OCI-LY1 (cell line): ENCODE data around the gene MPP2.

ENCODE experiments used
- H2AFZ ChIP-seq: fragments of 200-600 bp; sonication (generic), shearing (Covaris generic); 2 replicates; pipeline ENCODE4 v1.6.0; 2014; ENCODE audit warnings: antibody characterized with exemption, mild to moderate bottlenecking, low read length
- H3F3A ChIP-seq: fragments of 200-600 bp; sonication (generic), shearing (Covaris generic); 2 replicates; pipeline ENCODE4 v1.6.0; 2014; ENCODE audit warnings: mild to moderate bottlenecking, antibody characterized with exemption, low read length, moderate library complexity; ENCODE audit not compliant: insufficient read depth
- H3K27ac ChIP-seq: fragments of 200-600 bp; sonication (generic); 2 replicates; pipeline ENCODE4 v1.5.1; 2014; ENCODE audit warnings: low read length, mixed run types, mild to moderate bottlenecking, low read depth; ENCODE audit not compliant: poor library complexity, severe bottlenecking
- H3K27me3 ChIP-seq: fragments of 200-600 bp; sonication (generic); 2 replicates; pipeline ENCODE4 v1.6.0; 2014; ENCODE audit warnings: antibody characterized with exemption, mild to moderate bottlenecking, low read length, moderate library complexity; ENCODE audit not compliant: insufficient read depth
- H3K36me3 ChIP-seq: fragments of 200-600 bp; sonication (generic); 2 replicates; pipeline ENCODE4 v1.6.1; 2014; ENCODE audit warnings: mild to moderate bottlenecking, antibody characterized with exemption, low read length, moderate library complexity, mixed read lengths; ENCODE audit not compliant: insufficient read depth
- H3K4me1 ChIP-seq: fragments of 200-600 bp; sonication (generic); 2 replicates; pipeline ENCODE4 v1.5.1; 2014; ENCODE audit warnings: mild to moderate bottlenecking, low read length, moderate library complexity; ENCODE audit not compliant: insufficient read depth, severe bottlenecking
- H3K4me2 ChIP-seq: fragments of 200-600 bp; sonication (generic), shearing (Covaris generic); 2 replicates; pipeline ENCODE4 v1.6.1; 2014; ENCODE audit warnings: low read length
- H3K4me3 ChIP-seq: fragments of 200-600 bp; sonication (generic); 2 replicates; pipeline ENCODE4 v1.5.1; 2014; ENCODE audit warnings: low read length, low read depth, mild to moderate bottlenecking, mixed read lengths; ENCODE audit not compliant: poor library complexity, severe bottlenecking
- H3K79me2 ChIP-seq: fragments of 200-600 bp; shearing (Covaris generic); 2 replicates; pipeline ENCODE4 v1.6.1; 2016; ENCODE audit warnings: mixed run types, low read length, mixed read lengths; ENCODE audit not compliant: insufficient read depth
- H3K9ac ChIP-seq: fragments of 200-600 bp; sonication (generic), shearing (Covaris generic); 2 replicates; pipeline ENCODE4 v1.6.1; 2014; ENCODE audit warnings: mild to moderate bottlenecking, low read length, mixed read lengths
- H3K9me2 ChIP-seq: fragments of 200-600 bp; sonication (generic), shearing (Covaris generic); 2 replicates; pipeline ENCODE4 v1.6.1; 2014; ENCODE audit warnings: low read depth, mild to moderate bottlenecking, low read length, mixed read lengths
- H3K9me3 ChIP-seq: fragments of 200-600 bp; shearing (Covaris generic); 2 replicates; pipeline ENCODE4 v1.6.1; 2014; ENCODE audit warnings: low read length, mixed read lengths
- H4K20me1 ChIP-seq: fragments of 200-600 bp; sonication (generic), shearing (Covaris generic); 2 replicates; pipeline ENCODE4 v1.6.0; 2016; ENCODE audit warnings: mild to moderate bottlenecking, low read length; ENCODE audit not compliant: insufficient read depth
- EZH2 ChIP-seq: fragments of 200-600 bp; sonication (generic), shearing (Covaris generic); IDR thresholded peaks from 2 replicates; pipeline ENCODE4 v1.8.0; 2017; ENCODE audit warnings: borderline replicate concordance, mixed run types, mild to moderate bottlenecking, antibody characterized with exemption, low read length, moderate library complexity, mixed read lengths
- TF ChIP-seq, protein P1 (sequence below): fragments of 200-600 bp; sonication (generic), shearing (Covaris generic); IDR thresholded peaks from 2 replicates; pipeline ENCODE4 v1.5.1; 2017; ENCODE audit warnings: mild to moderate bottlenecking, antibody characterized with exemption, low read length, moderate library complexity, mixed read lengths

Gene MPP2

DNA sequence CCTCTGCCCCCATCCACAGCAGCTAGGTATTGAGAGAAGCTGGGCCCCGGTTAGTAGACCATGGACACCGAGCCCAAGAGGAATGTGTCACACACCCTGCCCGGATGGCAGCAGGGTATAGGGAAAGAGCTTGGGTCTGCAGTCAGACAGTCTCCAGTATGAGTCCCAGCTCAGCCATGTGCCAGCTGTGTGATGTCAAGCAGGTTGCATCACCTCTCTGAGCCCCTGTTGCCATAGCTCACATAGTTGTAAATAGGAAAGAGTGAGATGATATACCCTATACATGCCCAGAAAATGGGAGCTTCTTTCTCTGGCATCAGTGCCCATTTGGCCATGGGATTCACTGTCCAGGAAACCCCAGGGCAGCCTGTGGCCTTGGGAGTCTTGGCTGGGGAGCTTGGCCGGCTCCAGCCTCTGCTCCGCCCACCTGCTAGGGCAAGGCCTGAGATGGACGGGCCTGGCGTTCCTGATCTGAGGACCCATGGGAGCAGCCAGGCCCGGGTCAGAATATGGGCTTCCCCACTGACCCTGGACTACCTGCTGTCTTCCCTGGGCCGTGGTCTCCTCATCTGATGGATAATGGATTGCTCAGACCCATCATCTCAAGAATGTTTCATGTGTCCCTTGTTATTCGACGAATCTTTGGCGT, 47.1 kb downstream of the MPP2 start:
- Histone ChIP-seq H3K9me3 (no peaks in the 10 kb centered on the region), H3K79me2 (no peaks in the 10 kb centered on the region), H3K27me3 (0 out of 2 replicates have a peak, but pooled peaks cover 7% of the 10 kb centered on the region), H3K27ac (no peak overlapping the region), H3K4me2 (no peak overlapping the region), H3K9me2 (no peaks in the 10 kb centered on the region), H3F3A (no peaks in the 10 kb centered on the region), H3K4me1 (no peaks in the 10 kb centered on the region), H4K20me1 (no peaks in the 10 kb centered on the region), H3K9ac (no peak overlapping the region), H3K4me3 (no peak overlapping the region), H2AFZ (no peak overlapping the region), H3K36me3 (no peaks in the 10 kb centered on the region)
- TF ChIP-seq, protein P1, sequence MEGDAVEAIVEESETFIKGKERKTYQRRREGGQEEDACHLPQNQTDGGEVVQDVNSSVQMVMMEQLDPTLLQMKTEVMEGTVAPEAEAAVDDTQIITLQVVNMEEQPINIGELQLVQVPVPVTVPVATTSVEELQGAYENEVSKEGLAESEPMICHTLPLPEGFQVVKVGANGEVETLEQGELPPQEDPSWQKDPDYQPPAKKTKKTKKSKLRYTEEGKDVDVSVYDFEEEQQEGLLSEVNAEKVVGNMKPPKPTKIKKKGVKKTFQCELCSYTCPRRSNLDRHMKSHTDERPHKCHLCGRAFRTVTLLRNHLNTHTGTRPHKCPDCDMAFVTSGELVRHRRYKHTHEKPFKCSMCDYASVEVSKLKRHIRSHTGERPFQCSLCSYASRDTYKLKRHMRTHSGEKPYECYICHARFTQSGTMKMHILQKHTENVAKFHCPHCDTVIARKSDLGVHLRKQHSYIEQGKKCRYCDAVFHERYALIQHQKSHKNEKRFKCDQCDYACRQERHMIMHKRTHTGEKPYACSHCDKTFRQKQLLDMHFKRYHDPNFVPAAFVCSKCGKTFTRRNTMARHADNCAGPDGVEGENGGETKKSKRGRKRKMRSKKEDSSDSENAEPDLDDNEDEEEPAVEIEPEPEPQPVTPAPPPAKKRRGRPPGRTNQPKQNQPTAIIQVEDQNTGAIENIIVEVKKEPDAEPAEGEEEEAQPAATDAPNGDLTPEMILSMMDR, result no peak
- TF ChIP-seq EZH2, result no peak

DNA sequence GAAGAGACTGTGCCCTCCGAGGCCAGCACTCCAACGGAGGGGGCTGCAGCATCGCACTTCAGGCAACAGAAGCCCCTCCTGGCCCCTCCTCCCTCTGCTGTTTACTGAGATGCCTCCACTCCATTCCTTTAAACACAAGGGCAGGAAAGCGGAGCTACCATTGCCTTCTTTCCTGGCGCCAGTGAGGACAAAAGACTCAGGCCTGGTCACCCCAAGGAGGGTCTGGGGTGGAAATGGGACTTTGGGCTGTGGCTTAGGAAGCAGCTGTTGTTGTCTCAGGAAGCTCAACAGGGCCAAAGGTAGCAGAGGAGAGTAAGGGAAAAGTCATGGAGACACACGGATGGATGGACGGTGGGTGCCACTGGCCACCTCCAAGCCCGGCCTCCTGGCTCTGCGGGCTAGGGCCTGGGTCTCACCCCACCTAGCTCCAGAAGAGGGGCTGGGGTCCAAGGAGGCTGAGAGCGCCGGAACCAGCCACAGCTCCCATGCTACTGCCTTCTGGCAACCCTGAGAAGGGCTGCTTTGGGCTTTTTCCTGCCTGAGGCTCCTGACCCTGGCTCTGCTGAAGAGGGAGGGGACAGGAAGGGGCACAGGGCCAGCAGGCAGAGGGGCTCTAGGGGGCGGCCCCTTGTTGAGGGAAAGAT, 49.3 kb downstream of the MPP2 start:
- Histone ChIP-seq H3K79me2 (no peaks in the 10 kb centered on the region), H4K20me1 (no peaks in the 10 kb centered on the region)

DNA sequence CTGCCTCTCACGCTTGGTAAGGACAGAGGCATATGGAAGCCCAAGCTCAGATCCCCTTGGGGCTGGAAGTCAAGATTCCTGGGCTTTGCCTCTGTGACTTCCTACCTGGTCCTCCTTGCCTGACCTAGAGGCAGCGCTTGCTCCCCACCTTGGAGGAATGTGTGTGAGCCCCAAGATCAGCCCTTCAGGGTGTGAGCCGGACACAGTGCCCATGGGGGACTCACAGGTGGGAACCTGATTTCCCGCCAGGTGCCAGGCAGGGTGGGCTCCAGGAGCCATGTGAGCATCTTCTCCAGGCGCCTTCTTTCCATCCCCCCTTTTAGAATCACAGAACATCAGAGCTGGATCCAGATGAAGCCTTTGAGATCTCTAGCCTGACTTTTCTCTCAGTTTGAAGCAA, 50.2 kb downstream of the MPP2 start:
- H3K9me2 ChIP-seq, result no peaks in the 10 kb centered on the region
- H3K4me3 ChIP-seq, result no peak overlapping the region
- no peak overlapping the region for H3K9ac ChIP-seq
- TF ChIP-seq, protein P1, result no peak
- no peak for TF ChIP-seq EZH2
- H3F3A ChIP-seq, result no peaks in the 10 kb centered on the region
- H2AFZ ChIP-seq, result no peak overlapping the region
- no peaks in the 10 kb centered on the region for H3K79me2 ChIP-seq
- no peaks in the 10 kb centered on the region for H3K9me3 ChIP-seq
- H3K27ac ChIP-seq, result no peak overlapping the region
- H4K20me1 ChIP-seq, result no peaks in the 10 kb centered on the region
- H3K4me1 ChIP-seq, result no peaks in the 10 kb centered on the region
- H3K27me3 ChIP-seq, result peaks cover 12% of the 10 kb centered on the region
- H3K4me2 ChIP-seq, result no peak overlapping the region
- no peaks in the 10 kb centered on the region for H3K36me3 ChIP-seq

More for the DNA sequence above, 49.3 kb downstream of the MPP2 start:
- TF ChIP-seq, protein P1, result no peak
- no peak for TF ChIP-seq EZH2
- Histone ChIP-seq H3K9ac (no peak overlapping the region), H3K4me2 (no peak overlapping the region), H3K4me1 (no peaks in the 10 kb centered on the region), H3F3A (no peaks in the 10 kb centered on the region), H3K27ac (no peak overlapping the region), H3K4me3 (no peak overlapping the region), H3K36me3 (no peaks in the 10 kb centered on the region), H3K9me3 (no peaks in the 10 kb centered on the region), H2AFZ (no peak overlapping the region), H3K27me3 (peaks cover 12% of the 10 kb centered on the region), H3K9me2 (no peaks in the 10 kb centered on the region)
